Effector CD8-positive, alpha-beta T cell (primary cell): Measurements from ENCODE around the gene EXOSC7.
A peak's percentile ranks its signal among the peaks of the same experiment; 100 is the strongest.
"Not testable (repeated sequence)": the region's sequence is repeated elsewhere in the genome, so short reads cannot be mapped to it uniquely, and the experiment has no call there.

Experiments
- DNase-seq: peaks from one replicate; lab custom pipeline; 2025; lab: John Stamatoyannopoulos, UW
- total RNA-seq, 4 experiments: gene quantifications; one replicate each; lab custom pipeline; 2026; lab: John Stamatoyannopoulos, UW

The EXOSC7 gene
- 17.0 to 33.2 (median 25.6) reads per million in 4 experiments for total RNA-seq

DNA sequence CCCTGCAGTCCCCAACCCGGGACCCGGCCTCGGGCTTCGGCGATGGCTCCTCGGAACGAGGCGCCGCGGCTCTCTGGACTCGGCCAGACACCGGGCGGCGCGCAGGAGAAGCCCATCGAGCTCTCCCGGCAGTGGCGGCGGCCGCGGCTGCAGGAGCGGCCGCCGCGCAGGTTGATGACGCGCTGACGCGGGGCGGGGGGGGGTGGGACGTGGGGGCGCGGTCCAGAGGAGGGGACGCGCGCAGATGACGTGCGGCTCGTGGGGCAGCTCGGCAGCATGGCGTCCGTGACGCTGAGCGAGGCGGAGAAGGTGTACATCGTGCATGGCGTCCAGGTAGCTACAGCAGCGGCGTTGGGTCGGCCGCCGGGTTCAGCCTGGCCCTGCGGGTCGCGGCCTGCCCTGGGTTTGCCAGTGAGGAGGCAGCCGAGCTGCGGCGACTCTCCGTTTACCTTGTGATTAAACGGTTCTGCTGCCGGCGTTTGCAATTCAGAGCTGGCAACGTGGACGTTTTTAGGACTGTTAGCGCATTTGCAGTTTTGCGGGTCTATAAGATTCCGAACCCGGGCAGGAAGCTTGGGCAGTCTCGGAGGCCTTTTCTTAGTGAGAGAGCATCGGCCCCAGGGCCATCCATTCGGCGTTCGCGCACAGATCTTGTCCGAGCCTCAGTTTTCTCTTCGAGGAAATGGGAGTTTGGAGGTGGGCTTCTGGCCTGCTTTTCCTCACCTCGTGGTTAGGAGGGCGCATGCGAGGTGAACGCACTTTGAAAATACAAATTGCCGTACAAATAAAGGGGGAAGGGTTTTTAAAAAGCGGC lies at the start of gene EXOSC7, which contains the start of gene ZDHHC3:
EXOSC7 (plus strand) TSS at position 243 of the 814 bp plus-strand sequence; CDS start at position 277, 34 bp downstream.
ZDHHC3 (minus strand) TSS at position 173 of the 814 bp plus-strand sequence. CDS start 16,738 bp downstream, outside the sequence.
- DNase-seq: peak; percentile 80

DNA sequence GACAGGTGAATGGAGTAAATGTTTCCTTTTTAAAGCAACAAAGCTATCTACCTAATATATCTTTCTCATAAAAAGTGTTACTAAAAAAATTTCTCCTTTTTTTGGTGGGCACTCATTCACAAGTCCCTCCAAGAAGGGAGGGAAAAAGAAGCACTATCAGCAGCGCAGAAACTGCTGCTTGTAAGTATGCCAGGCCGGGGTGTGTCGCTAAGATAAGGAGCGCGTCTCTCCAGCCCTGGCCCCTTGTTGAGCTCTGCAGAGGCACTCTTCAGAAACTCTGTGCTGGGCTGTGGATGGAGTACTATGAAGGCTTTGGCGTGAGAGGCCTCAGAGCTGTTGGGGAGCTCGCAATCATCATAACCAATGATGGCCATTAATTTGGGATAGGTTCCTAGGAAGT lies 49.1 kb upstream of the EXOSC7 start:
- no peak for DNase-seq

DNA sequence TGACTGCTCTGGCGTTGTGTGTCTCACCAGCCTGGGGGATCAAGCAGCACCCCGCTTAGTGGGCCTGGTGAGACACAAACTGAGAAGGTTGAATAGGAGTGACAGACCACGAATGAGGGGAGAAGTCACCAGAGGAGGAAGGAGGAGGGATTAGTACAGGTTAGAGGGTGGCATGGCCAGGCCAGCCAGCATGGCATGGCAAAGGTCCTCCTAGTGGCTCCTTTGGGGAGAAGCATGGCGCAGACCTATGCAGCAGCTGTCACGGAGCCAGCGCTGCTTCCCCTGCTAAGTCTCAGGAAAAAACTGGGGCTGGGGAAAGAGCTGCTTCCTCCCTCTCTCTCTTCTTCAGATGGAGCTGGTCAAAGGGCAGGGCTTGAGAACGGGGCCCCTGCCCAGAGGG lies 48.7 kb upstream of the EXOSC7 start:
- DNase-seq: no peak

DNA sequence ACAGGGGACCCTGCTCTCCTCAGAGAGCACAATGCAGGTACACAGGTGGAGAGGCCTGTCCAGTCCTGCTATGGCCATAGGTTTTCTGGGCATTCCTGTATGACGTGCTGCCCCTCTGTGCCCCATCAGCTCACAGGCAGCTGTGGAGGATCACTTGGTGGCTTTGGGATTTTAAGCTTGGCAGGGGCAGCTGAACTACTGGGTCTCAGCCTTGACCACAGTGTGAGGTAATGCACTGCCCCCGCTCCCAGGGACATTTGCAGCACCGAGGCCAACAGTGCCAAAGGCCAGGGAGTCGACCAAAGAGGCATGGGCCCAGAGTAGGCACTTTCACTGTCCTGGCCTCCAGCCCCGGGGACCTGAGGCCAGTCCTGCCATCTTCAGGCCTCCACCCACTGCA lies 46.3 kb upstream of the EXOSC7 start:
- no peak for DNase-seq

DNA sequence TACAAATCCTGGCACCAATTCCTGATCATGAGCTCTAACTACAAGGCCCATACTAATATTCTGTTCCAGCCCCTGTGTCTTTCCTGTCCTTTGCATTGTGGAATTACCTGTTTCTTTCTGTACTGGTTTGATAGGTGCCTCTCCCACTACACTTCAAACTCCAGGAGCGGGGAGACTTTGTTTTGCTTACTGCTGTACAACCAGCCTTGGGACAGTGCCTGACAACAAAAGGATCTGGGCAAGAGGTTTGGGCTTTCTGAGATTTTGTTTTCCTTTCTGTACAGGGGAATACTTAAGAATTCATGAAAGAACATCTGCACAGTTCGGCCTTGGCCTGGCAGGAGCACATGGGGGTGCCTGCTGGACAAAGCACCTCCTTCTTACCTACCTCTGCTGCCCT lies 45.1 kb upstream of the EXOSC7 start:
- no peak for DNase-seq

DNA sequence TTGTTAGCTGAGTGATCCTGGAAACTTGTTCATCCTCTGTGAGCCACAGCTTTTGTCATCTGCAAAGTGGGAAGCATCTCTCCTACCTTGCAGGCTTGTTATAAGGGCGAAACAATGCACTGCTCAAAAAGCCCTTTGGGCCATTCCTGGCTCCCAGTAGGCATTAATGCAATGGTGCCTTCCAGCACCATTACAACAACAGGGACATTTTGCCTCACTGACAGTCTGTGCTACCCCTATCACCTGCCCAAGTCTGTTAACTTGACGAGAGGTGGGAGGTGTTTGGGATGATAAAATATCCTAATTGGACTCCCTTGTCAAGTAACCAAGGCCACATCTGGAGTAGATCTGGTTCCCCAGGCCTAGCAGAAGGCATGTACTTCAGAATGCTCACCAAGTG lies 44.3 kb upstream of the EXOSC7 start:
- no peak for DNase-seq

DNA sequence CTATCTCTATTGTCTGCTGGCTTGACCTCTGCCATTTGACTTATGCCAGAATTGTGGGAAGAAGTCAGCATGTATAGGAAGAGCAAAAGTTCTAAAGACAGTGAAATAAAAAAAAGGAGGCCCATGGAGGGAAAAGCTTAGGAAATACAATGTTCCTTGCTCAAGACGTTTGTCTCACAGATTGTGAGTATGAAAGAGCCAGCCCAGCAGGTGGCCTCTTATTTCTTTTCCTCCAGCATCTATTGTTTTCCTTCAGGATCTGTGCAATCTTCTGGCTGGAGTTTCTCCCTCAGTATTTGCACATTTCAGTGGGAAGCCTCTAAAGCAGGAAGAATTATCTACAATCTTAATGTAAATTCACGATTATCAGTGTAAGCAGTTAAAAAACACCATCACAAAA lies 43.8 kb upstream of the EXOSC7 start:
- no peak for DNase-seq

DNA sequence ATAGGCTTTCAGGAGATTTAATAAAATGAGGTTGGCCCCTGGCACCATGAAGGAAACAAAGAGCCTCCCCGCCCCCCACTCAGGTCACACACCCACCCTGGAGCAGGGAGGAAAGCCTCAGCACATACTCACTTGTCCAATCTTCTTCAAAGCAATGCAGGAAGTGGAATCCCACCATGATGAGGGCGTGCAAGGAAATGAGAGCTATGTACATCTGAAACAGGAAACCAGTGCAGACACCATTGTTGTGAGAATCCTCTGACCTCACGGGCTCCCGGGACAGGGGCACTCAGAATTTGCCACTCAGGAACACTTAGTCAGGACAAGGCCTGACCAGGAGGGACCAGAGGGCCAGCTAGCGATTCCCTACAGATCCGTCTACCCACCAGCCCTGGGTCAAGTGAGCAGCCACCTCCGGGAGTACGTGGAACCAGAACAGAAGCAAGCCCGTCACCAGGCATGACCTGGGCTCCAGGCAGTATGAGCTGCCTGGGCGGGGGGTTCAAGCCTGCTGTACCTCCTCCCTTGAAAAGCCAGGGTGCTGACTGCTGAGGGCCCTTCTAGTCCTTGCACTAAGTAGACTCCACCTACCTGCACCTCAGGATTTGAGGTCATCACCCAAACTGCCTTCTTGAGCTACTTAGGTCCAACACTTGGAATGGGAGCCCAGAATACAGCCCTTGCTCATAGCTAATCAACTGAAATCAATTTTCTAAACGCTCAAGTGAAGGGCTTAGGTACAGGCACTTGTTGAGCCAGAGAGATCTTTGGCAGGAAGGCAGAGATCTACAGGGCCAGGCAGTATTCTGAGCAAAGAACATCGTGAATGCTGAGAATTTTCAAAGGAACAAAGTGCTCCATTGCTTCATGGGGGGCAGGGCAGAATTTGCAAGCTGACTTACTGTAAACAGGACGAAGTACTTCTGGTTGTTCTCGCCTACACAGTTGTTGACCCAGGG lies 42.8 kb upstream of the EXOSC7 start:
- no peak for DNase-seq

DNA sequence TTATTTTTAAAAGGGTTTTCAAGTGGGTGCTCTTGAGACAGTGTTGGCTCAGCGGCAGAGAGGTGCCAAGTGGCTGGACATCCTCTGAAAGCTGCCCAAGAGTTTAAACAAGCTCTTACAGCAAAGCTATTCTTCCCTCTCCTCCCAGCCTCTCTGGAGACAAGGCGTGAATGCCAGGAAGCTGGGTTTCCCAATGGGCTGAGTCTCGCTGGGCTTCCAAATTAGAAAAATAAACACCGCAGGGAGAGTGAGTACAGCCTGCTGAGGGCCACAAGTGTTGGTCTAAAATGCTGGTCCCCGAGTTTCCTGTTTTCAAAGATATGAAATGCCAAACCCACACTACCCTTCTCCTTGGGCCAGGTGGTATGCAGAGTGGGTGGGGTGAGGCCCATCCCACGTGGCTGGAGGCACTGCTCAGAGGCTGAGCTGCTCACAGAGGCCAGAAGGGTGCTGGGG lies 36.4 kb upstream of the EXOSC7 start:
- no peak for DNase-seq

DNA sequence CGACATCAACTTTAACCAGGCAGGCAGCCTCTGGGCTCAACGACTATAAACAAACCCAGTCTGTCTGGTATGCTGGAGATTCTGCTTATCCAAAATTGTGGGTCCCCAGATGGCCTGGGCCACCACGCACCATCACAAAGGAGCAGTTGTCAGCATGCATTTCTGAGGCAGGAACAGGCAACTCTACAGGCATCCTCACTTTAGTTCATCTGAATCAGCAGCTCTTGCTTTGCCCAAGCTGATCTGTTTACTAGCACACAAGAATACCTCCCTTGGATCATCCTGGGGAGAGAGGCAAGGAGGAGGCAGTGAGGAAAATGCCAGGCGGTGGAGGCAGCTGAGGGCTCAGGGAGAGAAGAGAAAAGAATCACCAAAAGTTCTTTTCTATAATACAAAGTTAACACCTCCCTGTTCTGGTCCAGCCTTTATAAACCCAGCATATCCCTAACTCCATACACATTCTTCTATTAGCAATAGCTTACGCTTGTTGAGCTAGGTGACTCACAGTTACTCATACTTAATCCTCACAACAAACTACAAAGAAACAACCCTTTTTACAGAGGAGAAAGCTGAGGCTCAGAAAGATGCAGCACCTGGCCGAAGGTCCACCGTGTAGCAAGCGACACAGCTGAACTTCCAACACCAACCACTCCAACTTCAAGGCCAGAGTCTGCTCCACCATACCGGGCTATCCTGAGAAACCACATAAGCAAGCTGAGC lies 33.7 kb upstream of the EXOSC7 start:
- DNase-seq: no peak

DNA sequence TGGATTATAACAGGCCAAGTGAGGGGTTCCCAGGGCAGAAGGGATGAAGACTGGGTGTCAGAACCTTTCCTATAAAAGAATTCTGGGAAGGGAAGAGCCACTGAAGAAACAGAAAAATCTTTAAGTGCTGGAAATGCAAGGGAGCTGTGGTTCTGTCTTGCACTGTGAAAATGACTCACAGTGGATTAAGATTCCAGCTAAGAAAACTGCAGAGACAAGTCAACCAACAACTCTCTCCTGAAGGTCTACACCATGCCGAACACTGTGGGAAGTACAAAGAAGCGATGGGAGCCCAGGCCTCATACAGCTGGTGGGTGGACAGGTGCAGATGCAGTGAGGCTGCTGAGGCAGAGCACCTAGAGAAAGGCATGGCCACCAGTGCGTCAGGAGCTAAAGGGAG lies 27.8 kb upstream of the EXOSC7 start:
- DNase-seq: no peak

DNA sequence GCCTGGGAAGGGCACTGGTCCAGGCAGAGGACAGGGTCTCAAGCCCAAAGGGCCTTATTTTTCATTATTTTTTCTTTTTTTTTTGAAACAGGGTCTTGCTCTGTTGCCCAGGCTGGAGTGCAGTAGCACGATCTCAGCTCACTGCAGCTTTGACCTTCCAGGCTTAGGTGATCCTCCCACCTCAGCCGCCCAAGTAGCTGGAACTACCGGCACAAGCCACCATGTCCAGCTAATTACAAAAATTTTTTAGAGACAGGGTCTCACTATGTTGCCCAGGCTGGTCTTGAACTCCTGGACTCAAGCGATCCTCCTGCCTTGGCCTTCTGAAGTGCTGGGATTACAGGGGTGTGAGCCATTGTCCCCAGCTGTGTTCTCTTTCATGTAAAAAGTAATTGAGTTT lies 26.3 kb upstream of the EXOSC7 start:
- not testable (repeated sequence) for DNase-seq

DNA sequence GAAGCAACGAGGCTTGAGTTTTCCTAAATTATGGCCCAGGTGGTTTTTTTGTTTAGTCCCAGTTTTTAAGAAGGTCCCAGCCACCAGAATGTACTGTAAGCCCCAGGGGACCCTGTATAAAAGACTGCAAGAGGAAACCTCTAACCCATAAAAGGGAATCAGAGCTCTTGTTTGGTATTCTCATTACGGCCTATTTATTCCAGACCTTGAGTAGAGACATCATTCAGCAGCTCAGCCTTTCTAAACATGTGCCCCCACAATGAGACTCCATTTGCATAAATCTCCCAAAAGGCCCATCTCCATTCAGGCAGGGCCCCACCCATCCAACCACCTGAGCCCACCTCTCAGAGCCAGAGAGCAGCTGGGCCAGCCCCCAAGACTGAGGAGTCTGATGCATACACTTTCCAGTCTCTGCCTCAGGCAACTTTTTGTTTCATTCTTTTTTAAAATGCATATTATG lies 25.7 kb upstream of the EXOSC7 start:
- no peak for DNase-seq

DNA sequence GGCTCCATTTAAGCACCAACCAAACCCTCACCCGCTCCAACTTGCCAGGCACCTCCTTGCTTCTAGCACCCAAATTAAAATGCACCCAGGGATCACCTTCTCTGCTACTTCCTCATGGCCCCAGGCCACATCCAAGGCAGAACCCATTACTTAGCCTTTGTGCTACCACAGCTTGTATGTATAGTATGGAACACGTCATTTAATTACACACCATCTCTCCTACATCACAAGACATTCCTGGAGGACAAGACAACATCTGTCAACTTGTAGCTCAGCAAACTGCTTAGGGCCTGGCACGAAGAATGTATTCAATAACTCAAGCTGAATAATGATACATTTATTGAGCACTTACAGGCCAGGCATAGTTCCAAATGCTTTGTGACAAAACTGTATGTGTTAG lies 23.4 kb upstream of the EXOSC7 start:
- no peak for DNase-seq

DNA sequence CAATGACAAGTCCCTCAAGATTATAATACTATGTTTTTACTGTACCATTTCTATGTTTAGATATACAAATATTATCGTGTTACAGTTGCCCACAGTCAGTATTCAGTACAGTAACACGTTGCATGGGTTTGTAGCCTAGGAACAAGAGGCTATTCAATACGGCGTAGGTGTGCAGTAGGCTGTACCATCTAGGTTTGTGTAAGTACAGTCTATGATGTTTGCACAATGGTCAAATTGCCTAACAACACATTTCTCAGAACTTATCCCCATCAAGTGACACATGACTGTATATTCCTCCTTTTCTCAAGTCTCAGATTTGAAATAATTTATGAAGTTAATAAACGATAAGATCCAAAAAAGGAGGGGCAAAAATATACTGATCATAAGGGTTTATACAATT lies 21.7 kb upstream of the EXOSC7 start:
- no peak for DNase-seq

DNA sequence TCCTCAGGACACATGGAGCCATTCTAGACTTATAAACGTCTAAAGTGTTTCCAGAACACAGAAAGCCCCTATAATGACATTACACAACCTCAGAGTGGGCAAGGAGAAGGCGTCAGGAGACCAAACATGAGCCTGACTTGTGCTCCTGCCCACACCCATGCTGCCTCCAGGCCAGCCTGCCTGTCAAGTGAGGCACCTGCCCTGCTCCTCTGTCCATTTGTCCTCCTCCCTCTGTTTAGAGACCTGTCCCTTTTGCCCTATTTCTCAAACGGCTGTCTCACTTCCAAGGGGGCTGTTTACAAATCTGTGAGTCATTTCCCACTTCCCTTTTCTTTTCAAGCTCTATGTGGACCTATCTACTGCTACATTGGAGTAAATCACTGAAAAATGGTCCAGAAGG lies 21.1 kb upstream of the EXOSC7 start:
- no peak for DNase-seq

DNA sequence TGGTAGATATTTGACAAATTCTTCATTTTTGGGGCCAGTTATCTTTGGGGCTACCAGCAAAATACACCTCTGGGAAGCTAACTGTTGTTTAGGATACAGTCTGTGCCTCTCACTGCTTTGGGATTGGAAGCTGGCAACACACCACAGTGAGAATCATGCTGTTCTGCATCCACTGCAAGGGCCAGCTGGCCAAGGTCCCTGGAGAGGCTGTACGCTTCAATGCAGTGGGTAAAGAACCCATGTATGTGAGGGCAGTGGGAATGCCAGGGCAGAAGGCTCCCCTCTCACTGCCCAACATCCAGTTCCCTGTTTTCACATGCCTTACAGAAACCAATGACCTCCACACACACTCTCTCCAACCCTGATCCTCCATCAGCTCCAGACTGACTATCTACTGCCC lies 20.1 kb upstream of the EXOSC7 start:
- no peak for DNase-seq

DNA sequence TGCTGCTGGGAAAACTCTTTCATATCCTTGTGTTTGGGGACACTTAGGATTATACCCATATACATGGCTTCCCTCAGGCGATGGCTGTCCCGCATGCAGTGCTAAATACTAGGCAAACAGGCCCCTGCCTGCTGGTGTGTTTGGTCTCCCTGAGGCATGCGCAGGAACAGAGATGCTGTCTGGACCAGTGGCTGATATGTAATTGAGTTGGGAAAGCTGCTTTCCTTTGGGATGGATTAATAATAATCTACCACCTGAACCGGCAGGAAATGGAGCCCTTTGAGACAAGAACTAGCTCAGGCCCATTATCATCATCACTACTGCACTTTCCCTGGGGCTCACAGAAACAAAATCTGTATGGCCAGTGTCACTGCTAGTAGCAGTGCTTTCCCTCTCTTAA lies 18.1 kb upstream of the EXOSC7 start:
- no peak for DNase-seq

DNA sequence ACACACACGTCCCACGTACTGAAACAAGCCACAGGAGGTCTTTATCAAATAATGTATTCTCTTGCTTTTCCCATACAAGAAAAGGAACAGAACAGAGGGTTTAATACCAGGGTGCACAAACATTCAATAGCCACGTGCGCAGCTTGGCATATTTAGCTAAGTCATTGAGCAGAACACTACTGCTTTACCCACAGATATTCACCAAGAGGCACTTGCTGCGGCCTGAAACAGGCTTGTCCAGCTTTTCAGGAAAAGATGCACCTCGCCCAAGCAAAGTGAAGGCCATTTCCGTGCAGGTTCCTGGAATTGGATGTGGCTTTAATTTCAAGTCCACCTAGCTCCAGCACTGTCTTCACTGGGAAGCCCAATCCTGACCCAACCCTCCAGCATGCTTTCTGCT lies 17.7 kb upstream of the EXOSC7 start:
- DNase-seq: no peak

DNA sequence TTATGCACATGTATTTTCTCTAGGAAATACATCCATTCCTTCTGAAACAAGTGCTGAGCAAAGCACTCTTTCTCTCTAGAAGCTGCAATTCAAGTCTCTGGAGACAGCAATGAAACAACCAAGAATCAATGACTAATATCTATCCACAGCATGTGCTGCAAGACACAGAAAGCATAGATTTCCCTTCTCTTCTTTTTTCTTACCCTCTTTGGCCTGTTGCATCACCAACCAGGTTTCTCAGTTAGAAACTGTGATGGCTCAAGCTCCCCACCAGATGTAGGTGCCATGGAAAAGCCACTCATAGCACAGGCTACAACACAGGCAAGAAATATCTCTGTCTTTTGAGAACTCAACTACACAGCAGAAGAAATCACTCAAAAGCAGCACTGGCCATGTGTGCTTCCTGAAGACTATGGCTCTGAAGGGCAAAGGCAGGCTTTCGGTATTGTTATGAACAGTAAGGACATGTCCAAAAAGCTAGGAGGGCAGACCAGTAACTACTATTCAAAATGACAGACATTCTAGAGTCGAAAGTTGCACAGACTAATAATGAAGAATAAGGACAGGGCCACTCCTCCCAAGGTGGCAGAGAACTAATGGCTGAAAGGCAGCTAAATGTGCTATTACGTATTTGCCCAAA lies 15.5 kb upstream of the EXOSC7 start:
- DNase-seq: no peak

DNA sequence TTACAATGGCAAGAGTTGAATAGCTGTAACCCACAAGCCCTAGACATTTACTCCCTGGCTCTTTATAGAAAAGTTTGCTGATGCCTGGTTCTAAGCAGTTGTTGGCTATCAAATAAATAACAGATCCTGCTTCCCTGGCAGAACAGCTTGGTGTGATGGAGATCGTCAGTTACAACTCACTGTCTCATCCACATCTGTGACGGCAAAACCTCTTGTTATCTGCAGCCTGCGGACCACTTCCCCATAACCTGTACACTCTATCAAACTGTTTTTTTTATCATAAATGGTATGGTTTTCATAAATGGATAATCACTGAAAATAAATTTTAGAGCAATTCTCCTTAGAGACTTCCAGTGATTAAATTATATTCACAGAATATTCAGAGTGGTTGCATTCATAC lies 14.2 kb upstream of the EXOSC7 start:
- DNase-seq: no peak
